ENCODE results near the gene ARID1A.

DNA sequence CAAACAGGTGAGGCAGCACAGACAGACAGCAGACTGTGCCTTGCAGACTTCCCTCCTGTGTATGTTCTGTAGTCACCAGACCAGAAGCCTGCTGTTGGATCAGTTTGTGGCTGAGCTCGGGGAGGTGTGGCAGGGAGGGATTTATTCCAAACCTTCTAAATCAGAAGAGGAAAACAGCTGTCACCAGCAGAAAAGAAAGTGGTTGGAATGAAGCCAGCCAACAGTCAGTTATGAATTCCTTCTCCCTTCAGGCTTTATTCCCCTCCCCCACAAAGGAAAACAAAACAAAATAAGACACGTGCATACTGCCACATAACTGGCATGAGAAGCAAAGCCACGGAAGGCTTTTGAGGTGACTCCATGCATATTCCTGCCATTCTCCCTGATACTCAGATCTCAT is 72.9 kb downstream of the ARID1A start:
- TF ChIP-seq CTCF (IDR thresholded peaks at IDR 0.05) (no peak), POLR2A (IDR thresholded peaks at IDR 0.05) (no peak)
